SK-N-SH treated with all-trans-retinoic acid at 6 μM for 48 hours (cell line): Measurements from ENCODE around the gene PSMB9.

ENCODE experiments used
- ATAC-seq: fragments of 200-7000 bp; cut with Tn5 transposase; 3 replicates; pipeline ENCODE4 v1.9.1; 2020; ENCODE audit warnings: mild to moderate bottlenecking, moderate library complexity
- ARNTL ChIP-seq: fragments of 450-650 bp; formaldehyde crosslinking; IDR thresholded peaks from 2 replicates; pipeline ENCODE4 v1.5.0; 2020; ENCODE audit warnings: low read depth, mild to moderate bottlenecking, moderate library complexity, borderline replicate concordance
- CSDC2 ChIP-seq: fragments of 250-450 bp; sonication (Bioruptor Pico); IDR thresholded peaks from 2 replicates; pipeline ENCODE4 v1.5.0; 2020; ENCODE audit warnings: mild to moderate bottlenecking, moderate library complexity
- ESRRG ChIP-seq: fragments of 250-450 bp; sonication (Bioruptor Pico); IDR thresholded peaks from 2 replicates; pipeline ENCODE4 v1.6.1; 2021; ENCODE audit warnings: mild to moderate bottlenecking
- GLIS3 ChIP-seq: fragments of 250-450 bp; sonication (Bioruptor Pico); IDR thresholded peaks from 2 replicates; pipeline ENCODE4 v1.5.0; 2020; ENCODE audit warnings: mild to moderate bottlenecking, moderate library complexity
- ISL1 ChIP-seq: fragments of 250-450 bp; sonication (Bioruptor Pico); IDR thresholded peaks from 2 replicates; pipeline ENCODE4 v2.1.2; 2022; ENCODE audit warnings: mild to moderate bottlenecking, moderate library complexity
- OSR1 ChIP-seq: fragments of 250-450 bp; sonication (Bioruptor Pico); IDR thresholded peaks from 2 replicates; pipeline ENCODE4 v1.8.0; 2022; ENCODE audit warnings: moderate library complexity, mild to moderate bottlenecking, inconsistent platforms
- RARB ChIP-seq: fragments of 250-450 bp; sonication (Bioruptor Pico); IDR thresholded peaks from 2 replicates; pipeline ENCODE4 v1.8.0; 2021; ENCODE audit warnings: mild to moderate bottlenecking, moderate library complexity
- SNAI2 ChIP-seq: fragments of 250-450 bp; sonication (Bioruptor Pico); IDR thresholded peaks from 2 replicates; pipeline ENCODE4 v1.5.0; 2020; ENCODE audit warnings: mild to moderate bottlenecking, moderate library complexity
- TCF4 ChIP-seq: fragments of 250-450 bp; sonication (Bioruptor Pico); IDR thresholded peaks from 2 replicates; pipeline ENCODE4 v1.8.0; 2021; ENCODE audit warnings: mild to moderate bottlenecking, moderate library complexity, borderline replicate concordance
- TOX ChIP-seq: fragments of 250-450 bp; sonication (Bioruptor Pico); IDR thresholded peaks from 2 replicates; pipeline ENCODE4 v1.8.0; 2021; ENCODE audit warnings: mild to moderate bottlenecking, moderate library complexity, borderline replicate concordance
- ZFP3 ChIP-seq: fragments of 250-450 bp; sonication (Bioruptor Pico); IDR thresholded peaks from 2 replicates; pipeline ENCODE4 v1.5.0; 2020; ENCODE audit warnings: mild to moderate bottlenecking, moderate library complexity
- ZFP30 ChIP-seq: fragments of 450-650 bp; formaldehyde crosslinking; IDR thresholded peaks from 2 replicates; pipeline ENCODE4 v1.5.0; 2022; ENCODE audit warnings: mild to moderate bottlenecking, moderate library complexity
- ZNF565 ChIP-seq: fragments of 450-650 bp; formaldehyde crosslinking; conservative IDR thresholded peaks from 2 replicates; pipeline ENCODE4 v1.5.0; 2020; ENCODE audit warnings: low read depth, mild to moderate bottlenecking, moderate library complexity
- ZNF70 ChIP-seq: fragments of 450-650 bp; formaldehyde crosslinking; IDR thresholded peaks from 2 replicates; pipeline ENCODE4 v1.5.0; 2020; ENCODE audit warnings: mild to moderate bottlenecking, moderate library complexity
- ZNF8 ChIP-seq: fragments of 450-650 bp; formaldehyde crosslinking; IDR thresholded peaks from 2 replicates; pipeline ENCODE4 v1.5.0; 2020; ENCODE audit warnings: mild to moderate bottlenecking, moderate library complexity
- TF ChIP-seq, protein P1 (sequence below): fragments of 250-450 bp; sonication (Bioruptor Pico); IDR thresholded peaks from 2 replicates; pipeline ENCODE4 v1.8.0; 2021; ENCODE audit warnings: low read depth, mild to moderate bottlenecking, moderate library complexity, borderline replicate concordance
- TF ChIP-seq, protein P2 (sequence below): fragments of 250-450 bp; sonication (Bioruptor Pico); IDR thresholded peaks from 2 replicates; pipeline ENCODE4 v1.5.1; 2021; ENCODE audit warnings: mild to moderate bottlenecking, moderate library complexity
- TF ChIP-seq, protein P3 (sequence below): fragments of 250-450 bp; sonication (Bioruptor Pico); IDR thresholded peaks from 2 replicates; pipeline ENCODE4 v1.8.0; 2020; ENCODE audit warnings: mild to moderate bottlenecking, moderate library complexity, borderline replicate concordance
- TF ChIP-seq, protein P4 (sequence below): fragments of 250-450 bp; sonication (Bioruptor Pico); IDR thresholded peaks from 2 replicates; pipeline ENCODE4 v1.5.0; 2020; ENCODE audit warnings: mild to moderate bottlenecking, moderate library complexity

Gene PSMB9

DNA sequence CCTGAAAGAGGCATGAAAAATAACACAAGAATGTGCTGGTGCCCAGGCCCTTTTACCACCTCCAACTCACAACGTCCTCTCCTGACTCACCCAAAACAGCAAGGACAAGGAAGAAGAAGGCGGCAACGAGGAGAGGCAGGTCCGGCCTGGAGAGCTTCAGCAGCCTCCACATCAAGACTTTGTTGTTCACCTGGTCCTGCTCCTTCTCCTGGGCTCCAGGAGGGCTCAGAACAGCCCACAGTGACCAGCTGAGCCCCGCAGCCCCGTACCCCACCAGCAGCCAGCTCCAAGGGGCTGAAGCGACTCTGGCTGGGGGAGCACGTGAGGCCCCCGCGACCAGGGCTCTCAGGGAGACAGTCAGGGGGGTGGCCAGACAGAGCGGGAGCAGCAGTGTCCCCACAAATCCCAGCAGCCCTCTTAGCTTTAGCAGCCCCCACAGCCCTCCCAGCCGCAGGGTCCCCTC is 16.3 kb upstream of the PSMB9 start:
- ATAC-seq, result no peak
- TF ChIP-seq ZNF70 (CRISPR knock-in tag) (no peak), ISL1 (no peak), ARNTL (CRISPR knock-in tag) (no peak), SNAI2 (CRISPR knock-in tag) (no peak), ZNF565 (CRISPR knock-in tag) (no peak)

DNA sequence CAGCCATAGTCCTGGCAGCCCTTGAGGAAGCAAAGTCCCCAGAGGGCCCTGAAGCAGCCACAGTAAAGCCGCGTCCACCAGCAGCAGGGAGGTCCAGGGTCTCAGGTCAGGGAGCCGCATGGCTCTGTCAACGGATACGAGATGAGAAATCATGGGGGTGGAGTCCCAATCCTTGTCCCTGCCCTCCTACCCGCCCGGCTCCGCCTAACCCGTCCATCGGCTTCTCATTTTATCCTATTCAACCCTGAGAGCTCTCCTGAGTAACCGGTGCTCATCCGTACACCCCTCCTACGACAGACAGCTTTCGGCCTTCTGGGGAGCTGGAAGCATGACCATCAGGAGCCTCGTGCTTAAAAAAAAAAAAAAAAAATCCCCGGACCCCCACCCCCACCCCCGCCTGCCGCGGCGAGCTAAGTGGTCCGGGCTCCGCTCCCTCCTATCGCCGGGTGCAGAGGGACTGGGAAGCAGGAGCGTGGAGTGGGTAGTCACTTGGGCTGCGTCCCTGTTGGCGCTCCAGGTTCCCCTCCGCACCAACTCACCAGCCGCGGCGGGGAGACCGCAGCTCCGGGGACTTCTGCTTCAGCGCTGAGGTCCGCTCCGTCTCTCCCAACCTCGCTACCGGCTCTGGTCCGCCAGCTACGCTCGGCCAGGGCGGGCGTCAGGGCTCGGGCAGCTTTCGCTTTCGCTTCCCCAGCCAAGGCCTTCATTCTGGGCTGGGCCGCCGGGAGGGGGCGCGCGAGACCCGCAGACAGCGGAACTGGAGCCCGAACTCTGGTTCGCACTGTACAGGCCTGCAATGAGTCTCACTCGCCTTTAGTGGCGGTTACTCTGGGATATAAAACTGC is 15.7 kb upstream of the PSMB9 start, which contains the start of gene TAP2:
Gene TAP2, minus strand, starts transcription at position 626 of the 845 bp plus-strand sequence. Its CDS starts 506 bp downstream, at position 120.
- TF ChIP-seq, protein P1, sequence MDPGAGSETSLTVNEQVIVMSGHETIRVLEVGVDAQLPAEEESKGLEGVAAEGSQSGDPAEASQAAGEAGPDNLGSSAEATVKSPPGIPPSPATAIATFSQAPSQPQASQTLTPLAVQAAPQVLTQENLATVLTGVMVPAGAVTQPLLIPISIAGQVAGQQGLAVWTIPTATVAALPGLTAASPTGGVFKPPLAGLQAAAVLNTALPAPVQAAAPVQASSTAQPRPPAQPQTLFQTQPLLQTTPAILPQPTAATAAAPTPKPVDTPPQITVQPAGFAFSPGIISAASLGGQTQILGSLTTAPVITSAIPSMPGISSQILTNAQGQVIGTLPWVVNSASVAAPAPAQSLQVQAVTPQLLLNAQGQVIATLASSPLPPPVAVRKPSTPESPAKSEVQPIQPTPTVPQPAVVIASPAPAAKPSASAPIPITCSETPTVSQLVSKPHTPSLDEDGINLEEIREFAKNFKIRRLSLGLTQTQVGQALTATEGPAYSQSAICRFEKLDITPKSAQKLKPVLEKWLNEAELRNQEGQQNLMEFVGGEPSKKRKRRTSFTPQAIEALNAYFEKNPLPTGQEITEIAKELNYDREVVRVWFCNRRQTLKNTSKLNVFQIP (CRISPR knock-in tag), result no peak
- peak; percentile 93 for TF ChIP-seq ZFP3 (CRISPR knock-in tag)
- ATAC-seq, result peak; percentile 97

DNA sequence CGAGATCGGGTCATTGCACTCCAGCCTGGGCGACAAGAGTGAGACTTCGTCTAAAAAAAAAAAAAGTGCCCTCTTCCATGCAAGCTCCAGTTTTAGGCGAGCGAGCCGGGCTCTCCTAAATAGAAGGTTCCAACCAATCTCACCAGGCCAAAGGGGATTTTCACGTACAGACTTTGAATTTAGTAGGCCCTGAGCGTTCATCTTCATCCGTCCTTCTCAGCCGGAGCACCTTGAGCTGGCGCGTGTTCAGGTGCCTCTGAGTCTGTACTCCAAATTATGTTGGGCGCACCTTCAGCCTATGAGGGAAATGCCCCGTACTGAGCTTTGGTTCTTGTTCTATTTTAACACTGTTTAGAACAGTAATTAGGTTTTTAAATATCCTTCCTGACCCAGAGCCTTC is 14.6 kb upstream of the PSMB9 start:
- no peak for ATAC-seq
- TF ChIP-seq ARNTL (CRISPR knock-in tag), result no peak
- no peak for TF ChIP-seq OSR1 (CRISPR knock-in tag)
- no peak for TF ChIP-seq GLIS3 (CRISPR knock-in tag)
- TF ChIP-seq TCF4 (CRISPR knock-in tag), result no peak
- no peak for TF ChIP-seq TOX (CRISPR knock-in tag)
- no peak for TF ChIP-seq RARB
- no peak for TF ChIP-seq ESRRG (CRISPR knock-in tag)
- TF ChIP-seq, protein P1 (CRISPR knock-in tag), result no peak
- TF ChIP-seq, protein P2, sequence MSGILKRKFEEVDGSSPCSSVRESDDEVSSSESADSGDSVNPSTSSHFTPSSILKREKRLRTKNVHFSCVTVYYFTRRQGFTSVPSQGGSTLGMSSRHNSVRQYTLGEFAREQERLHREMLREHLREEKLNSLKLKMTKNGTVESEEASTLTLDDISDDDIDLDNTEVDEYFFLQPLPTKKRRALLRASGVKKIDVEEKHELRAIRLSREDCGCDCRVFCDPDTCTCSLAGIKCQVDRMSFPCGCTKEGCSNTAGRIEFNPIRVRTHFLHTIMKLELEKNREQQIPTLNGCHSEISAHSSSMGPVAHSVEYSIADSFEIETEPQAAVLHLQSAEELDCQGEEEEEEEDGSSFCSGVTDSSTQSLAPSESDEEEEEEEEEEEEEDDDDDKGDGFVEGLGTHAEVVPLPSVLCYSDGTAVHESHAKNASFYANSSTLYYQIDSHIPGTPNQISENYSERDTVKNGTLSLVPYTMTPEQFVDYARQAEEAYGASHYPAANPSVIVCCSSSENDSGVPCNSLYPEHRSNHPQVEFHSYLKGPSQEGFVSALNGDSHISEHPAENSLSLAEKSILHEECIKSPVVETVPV (CRISPR knock-in tag), result no peak
- no peak for TF ChIP-seq ZFP30 (CRISPR knock-in tag)
- TF ChIP-seq, protein P3, sequence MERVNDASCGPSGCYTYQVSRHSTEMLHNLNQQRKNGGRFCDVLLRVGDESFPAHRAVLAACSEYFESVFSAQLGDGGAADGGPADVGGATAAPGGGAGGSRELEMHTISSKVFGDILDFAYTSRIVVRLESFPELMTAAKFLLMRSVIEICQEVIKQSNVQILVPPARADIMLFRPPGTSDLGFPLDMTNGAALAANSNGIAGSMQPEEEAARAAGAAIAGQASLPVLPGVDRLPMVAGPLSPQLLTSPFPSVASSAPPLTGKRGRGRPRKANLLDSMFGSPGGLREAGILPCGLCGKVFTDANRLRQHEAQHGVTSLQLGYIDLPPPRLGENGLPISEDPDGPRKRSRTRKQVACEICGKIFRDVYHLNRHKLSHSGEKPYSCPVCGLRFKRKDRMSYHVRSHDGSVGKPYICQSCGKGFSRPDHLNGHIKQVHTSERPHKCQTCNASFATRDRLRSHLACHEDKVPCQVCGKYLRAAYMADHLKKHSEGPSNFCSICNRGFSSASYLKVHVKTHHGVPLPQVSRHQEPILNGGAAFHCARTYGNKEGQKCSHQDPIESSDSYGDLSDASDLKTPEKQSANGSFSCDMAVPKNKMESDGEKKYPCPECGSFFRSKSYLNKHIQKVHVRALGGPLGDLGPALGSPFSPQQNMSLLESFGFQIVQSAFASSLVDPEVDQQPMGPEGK (CRISPR knock-in tag), result no peak
- no peak for TF ChIP-seq SNAI2 (CRISPR knock-in tag)
- TF ChIP-seq ZNF8 (CRISPR knock-in tag), result no peak
- TF ChIP-seq, protein P4, sequence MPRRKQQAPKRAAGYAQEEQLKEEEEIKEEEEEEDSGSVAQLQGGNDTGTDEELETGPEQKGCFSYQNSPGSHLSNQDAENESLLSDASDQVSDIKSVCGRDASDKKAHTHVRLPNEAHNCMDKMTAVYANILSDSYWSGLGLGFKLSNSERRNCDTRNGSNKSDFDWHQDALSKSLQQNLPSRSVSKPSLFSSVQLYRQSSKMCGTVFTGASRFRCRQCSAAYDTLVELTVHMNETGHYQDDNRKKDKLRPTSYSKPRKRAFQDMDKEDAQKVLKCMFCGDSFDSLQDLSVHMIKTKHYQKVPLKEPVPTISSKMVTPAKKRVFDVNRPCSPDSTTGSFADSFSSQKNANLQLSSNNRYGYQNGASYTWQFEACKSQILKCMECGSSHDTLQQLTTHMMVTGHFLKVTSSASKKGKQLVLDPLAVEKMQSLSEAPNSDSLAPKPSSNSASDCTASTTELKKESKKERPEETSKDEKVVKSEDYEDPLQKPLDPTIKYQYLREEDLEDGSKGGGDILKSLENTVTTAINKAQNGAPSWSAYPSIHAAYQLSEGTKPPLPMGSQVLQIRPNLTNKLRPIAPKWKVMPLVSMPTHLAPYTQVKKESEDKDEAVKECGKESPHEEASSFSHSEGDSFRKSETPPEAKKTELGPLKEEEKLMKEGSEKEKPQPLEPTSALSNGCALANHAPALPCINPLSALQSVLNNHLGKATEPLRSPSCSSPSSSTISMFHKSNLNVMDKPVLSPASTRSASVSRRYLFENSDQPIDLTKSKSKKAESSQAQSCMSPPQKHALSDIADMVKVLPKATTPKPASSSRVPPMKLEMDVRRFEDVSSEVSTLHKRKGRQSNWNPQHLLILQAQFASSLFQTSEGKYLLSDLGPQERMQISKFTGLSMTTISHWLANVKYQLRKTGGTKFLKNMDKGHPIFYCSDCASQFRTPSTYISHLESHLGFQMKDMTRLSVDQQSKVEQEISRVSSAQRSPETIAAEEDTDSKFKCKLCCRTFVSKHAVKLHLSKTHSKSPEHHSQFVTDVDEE, result no peak
- TF ChIP-seq ZNF70 (CRISPR knock-in tag), result no peak
- TF ChIP-seq ZFP3 (CRISPR knock-in tag), result no peak
- TF ChIP-seq CSDC2 (CRISPR knock-in tag), result no peak
- TF ChIP-seq ZNF565 (CRISPR knock-in tag), result no peak
